WTC11 (cell line): ENCODE data around the gene PANX3.

Experiments used
- ARID4B ChIP-seq: sonication (generic); formaldehyde crosslinking; IDR thresholded peaks from 2 replicates; pipeline ENCODE4 v1.8.0; 2023; ENCODE audit warnings: missing genetic modification reagents, mild to moderate bottlenecking, borderline replicate concordance
- CTCF ChIP-seq: fragments of 200-600 bp; IDR thresholded peaks from 2 replicates; pipeline ENCODE4 v1.8.0; 2022; ENCODE audit warnings: antibody characterized with exemption
- HMGXB4 ChIP-seq: sonication (generic); formaldehyde crosslinking; IDR thresholded peaks from 2 replicates; pipeline ENCODE4 v1.8.1; 2023; ENCODE audit warnings: mild to moderate bottlenecking, moderate library complexity, missing genetic modification reagents
- NR1H2 ChIP-seq: sonication (generic); formaldehyde crosslinking; IDR thresholded peaks from 2 replicates; pipeline ENCODE4 v1.9.0; 2021; ENCODE audit warnings: mild to moderate bottlenecking, moderate library complexity, missing genetic modification reagents
- USF1 ChIP-seq: sonication (generic); formaldehyde crosslinking; IDR thresholded peaks from 2 replicates; pipeline ENCODE4 v1.8.0; 2022; ENCODE audit warnings: mild to moderate bottlenecking, missing genetic modification reagents
- ZNF219 ChIP-seq: sonication (generic); formaldehyde crosslinking; IDR thresholded peaks from 2 replicates; pipeline ENCODE4 v1.8.0; 2023; ENCODE audit warnings: missing genetic modification reagents, mild to moderate bottlenecking, borderline replicate concordance
- TF ChIP-seq, protein P1 (sequence below): sonication (generic); formaldehyde crosslinking; IDR thresholded peaks from 2 replicates; pipeline ENCODE4 v1.8.1; 2022; ENCODE audit warnings: missing genetic modification reagents, borderline replicate concordance
- TF ChIP-seq, protein P2 (sequence below): sonication (generic); formaldehyde crosslinking; IDR thresholded peaks from 2 replicates; pipeline ENCODE4 v1.8.1; 2023; ENCODE audit warnings: mild to moderate bottlenecking, missing genetic modification reagents
- TF ChIP-seq, protein P3 (sequence below): sonication (generic); formaldehyde crosslinking; IDR thresholded peaks from 2 replicates; pipeline ENCODE4 v1.8.1; 2022; ENCODE audit warnings: mild to moderate bottlenecking, moderate library complexity, missing genetic modification reagents

DNA sequence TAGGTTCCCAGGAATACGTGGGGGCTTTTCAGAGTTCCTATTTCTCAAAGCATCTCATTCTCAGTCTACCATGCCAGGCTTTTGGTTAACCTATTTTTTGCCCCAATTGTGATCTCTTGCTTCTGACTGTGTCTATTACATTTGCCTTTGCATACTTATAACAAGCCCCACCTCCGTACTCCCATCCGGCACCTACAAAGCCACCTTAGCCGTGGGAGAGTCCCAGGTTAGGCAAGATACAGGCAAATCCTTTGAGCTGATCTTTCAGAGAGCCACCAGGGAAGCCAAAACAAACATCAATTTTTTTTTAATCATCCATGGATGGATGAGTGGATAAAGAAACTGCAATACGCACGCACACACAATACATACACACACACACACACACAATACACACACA lies 18.6 kb upstream of the PANX3 start:
- TF ChIP-seq CTCF, result no peak
- TF ChIP-seq, protein P1, sequence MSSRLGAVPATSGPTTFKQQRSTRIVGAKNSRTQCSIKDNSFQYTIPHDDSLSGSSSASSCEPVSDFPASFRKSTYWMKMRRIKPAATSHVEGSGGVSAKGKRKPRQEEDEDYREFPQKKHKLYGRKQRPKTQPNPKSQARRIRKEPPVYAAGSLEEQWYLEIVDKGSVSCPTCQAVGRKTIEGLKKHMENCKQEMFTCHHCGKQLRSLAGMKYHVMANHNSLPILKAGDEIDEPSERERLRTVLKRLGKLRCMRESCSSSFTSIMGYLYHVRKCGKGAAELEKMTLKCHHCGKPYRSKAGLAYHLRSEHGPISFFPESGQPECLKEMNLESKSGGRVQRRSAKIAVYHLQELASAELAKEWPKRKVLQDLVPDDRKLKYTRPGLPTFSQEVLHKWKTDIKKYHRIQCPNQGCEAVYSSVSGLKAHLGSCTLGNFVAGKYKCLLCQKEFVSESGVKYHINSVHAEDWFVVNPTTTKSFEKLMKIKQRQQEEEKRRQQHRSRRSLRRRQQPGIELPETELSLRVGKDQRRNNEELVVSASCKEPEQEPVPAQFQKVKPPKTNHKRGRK, result no peak
- no peak for TF ChIP-seq ZNF219
- TF ChIP-seq, protein P2, sequence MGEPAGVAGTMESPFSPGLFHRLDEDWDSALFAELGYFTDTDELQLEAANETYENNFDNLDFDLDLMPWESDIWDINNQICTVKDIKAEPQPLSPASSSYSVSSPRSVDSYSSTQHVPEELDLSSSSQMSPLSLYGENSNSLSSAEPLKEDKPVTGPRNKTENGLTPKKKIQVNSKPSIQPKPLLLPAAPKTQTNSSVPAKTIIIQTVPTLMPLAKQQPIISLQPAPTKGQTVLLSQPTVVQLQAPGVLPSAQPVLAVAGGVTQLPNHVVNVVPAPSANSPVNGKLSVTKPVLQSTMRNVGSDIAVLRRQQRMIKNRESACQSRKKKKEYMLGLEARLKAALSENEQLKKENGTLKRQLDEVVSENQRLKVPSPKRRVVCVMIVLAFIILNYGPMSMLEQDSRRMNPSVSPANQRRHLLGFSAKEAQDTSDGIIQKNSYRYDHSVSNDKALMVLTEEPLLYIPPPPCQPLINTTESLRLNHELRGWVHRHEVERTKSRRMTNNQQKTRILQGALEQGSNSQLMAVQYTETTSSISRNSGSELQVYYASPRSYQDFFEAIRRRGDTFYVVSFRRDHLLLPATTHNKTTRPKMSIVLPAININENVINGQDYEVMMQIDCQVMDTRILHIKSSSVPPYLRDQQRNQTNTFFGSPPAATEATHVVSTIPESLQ (CRISPR knock-in tag), result no peak
- TF ChIP-seq, protein P3, sequence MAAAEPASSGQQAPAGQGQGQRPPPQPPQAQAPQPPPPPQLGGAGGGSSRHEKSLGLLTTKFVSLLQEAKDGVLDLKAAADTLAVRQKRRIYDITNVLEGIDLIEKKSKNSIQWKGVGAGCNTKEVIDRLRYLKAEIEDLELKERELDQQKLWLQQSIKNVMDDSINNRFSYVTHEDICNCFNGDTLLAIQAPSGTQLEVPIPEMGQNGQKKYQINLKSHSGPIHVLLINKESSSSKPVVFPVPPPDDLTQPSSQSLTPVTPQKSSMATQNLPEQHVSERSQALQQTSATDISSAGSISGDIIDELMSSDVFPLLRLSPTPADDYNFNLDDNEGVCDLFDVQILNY, result no peak
- no peak for TF ChIP-seq NR1H2 (CRISPR knock-in tag)
- no peak for TF ChIP-seq ARID4B (CRISPR knock-in tag)
- no peak for TF ChIP-seq HMGXB4 (CRISPR knock-in tag)
- no peak for TF ChIP-seq USF1 (CRISPR knock-in tag)
